COLO829 (cell line): Measurements from ENCODE around the gene PTPA.

Experiments used
- DNase-seq: peaks from one replicate; pipeline ENCODE4 v3.0.0; 2012; ENCODE audit warnings: low spot score

The PTPA gene

GRCh38 chr9:129138476-129139232 lies 27.4 kb downstream of the PTPA start:
- no peak for DNase-seq

GRCh38 chr9:129139233-129139992 lies 28.2 kb downstream of the PTPA start:
- DNase-seq: peak; percentile 86

- peak; percentile 99 for DNase-seq
Observed at GRCh38 chr9:129139993-129140396, 28.8 kb downstream of the PTPA start.

DNA sequence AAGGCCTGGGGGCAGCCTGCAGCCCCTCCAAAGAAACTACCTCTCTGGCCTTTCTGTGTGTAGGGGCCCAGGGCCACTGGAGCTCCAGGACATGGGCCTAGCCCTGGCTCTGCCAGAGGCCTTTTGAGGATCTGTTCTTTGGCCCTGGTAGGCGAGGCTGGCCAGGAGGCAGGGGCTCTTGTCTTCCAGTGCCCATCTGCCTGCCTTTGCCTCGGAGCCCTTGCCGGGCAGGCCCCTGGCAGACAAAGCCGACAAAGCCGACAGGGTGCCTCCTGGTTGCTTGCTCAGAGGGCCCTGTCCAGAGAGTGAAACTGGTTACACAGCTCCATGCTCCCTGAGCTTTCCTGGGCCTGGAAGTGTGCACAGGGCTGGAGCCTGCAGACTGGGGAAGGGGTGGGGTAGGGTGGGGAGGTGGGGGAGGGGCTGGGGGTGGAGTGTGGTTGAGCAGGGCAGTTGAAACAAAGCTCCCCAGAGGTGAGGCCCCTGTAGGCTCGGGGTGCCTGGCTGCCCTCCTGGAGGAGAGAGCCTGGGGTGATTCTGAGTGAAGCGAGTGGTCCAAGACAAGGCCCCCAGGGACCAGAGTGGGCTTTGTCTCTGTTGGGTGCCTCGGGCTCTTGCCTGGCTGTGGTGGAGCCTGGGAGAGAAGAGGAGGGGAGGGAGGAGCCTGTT lies 29.3 kb downstream of the PTPA start:
- peak; percentile 42 for DNase-seq

GRCh38 chr9:129141066-129142041 lies 30.1 kb downstream of the PTPA start:
- peak; percentile 82 for DNase-seq

DNA sequence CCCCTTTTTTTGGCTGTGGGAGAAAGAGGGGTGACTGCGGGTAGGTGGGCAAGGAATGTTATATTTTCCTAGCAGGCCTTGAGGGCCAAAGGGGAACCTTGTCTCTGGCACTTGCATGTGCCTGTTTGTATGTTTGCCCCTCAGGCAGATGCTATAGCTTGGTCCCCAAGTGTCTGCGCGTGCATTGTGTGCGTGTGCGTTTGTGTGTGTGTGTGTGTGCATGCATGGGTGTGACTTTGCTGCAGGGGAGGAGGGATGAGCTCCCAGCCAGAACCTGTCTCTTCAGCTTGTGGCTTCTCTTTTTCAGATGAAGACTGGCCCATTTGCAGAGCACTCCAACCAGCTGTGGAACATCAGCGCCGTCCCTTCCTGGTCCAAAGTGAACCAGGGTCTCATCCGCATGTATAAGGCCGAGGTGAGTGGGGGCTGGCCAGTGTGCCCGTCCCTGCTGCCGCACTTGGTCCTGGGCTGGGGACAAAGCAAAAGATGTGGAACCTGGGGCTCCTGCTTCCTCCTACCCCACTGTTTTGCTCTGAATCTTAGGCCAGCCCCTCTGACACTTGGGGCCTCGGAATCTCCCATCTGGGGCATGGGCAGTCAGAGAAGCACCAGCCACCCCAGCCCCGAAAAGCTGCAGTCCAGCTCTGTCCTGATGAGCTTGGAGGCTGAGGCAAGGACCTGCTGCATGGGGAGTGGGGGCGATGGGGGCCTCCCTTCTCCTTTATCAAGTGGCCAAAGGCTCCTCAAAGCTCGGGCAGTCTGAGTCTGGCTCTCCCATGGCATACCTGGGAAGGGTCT lies 31.1 kb downstream of the PTPA start:
- DNase-seq: no peak

- peak; percentile 98 for DNase-seq
Observed at GRCh38 chr9:129143031-129143927, 32.1 kb downstream of the PTPA start.

DNA sequence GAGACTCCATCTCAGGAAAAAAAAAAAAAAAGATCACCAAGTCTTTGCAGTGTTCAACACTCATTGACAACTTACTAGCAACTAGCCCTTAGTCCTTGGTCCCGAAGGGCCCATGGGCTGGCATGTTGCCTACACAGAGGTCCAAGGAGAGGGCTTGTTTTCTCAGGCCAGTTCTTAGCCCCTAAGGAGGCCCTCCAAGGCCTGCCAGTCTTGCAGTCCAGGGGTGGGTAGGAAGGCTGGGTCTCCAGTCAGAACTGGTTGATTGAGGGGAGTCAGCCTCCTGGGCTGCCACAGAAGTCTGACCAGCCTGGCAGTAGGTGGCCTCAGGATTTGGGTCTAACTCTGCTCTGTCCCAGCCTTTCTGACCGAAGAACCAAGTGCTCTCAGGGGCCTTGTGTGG lies 34.1 kb downstream of the PTPA start:
- no peak for DNase-seq

DNA sequence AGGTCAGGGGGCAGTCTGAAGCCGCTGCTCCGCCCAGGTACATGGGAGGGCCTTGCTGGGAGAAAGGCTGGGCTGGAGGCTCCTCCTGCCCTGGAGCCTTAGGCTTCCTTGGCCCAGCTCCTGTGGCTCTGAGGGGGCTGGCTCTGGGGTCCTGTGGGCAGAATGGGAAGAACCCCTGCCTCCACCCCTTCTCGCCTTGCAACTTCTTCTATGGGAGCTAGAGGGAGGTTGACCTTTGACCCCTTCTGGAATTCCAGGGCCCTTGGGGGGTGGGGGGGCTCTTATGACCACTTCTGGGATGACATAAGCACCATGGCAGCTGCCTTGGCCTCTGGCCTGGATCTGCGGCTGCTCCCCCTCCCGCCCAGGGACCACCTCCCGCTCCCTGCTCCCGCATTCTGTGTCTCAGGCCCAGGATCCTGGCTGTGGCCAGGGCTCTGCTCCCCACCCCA lies 34.7 kb downstream of the PTPA start:
- DNase-seq: no peak

GRCh38 chr9:129146441-129146941 lies 35.3 kb downstream of the PTPA start:
- no peak for DNase-seq

- DNase-seq: no peak
Observed at GRCh38 chr9:129148463-129149204, 37.4 kb downstream of the PTPA start.

DNA sequence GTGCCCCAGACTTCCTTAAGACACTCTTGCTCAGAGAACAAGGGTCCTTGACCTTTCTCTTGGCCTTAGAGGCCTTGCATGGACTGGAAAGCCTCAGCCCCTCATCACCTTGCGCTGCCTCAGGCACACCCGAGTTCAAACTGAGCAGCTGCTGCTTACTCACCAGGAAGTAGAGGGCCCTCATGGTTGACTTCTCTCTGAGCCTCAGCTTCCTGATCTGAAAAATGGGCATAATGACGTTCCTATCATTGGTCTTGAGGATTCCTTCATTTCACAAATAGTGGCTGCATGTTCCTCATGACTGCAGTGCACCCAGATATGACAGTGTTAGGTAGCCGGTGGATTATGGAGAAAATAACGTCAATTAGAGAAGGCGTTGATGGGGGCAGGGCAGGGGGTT lies 38.2 kb downstream of the PTPA start:
- DNase-seq: no peak

DNA sequence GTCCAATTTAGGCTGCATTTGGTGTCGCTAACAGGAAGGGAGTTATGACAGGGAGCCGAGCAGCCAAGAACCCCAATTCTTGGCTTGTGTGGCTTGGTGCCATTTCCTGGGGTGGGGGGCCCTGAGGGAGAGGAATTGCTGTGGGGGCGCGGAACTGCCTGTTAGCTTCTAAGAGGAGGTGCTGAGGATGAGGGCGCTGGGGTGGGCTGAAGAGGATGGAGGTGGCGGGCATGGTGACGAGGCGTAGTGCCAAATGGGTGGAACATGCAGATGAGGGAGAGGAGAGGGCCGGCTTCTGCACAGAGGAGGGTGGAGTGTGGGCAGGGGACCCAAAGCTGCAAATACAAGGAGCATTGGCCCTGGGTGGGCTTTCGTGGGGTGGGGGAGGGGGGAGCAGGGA lies 38.9 kb downstream of the PTPA start:
- DNase-seq: no peak

DNA sequence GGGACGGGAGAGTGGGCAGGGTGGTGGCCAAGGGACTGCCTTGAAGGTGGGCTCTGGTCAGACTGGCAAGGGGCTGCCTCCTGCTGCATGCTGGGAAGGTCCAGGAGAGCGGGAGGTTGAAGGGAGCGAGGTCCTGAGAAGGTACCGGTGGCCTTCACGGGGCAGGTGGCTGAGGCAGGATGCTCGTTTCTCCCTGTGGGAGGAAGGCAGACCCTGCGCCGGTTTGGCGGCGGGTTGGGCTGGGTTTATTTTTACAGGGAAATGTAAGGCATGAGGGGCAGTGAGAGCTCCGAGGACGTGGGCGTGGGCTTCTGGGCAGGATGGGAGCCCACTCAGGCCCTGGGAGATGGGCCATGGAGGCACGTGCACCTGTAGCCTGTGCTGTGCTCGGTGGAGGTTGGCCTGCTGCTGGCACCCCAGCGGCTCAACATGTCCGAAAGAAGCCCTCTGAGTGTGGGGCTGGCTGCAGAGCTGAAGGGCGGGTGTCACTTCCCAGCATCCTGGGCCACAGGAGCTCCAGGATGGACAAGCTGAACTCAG lies 39.5 kb downstream of the PTPA start:
- no peak for DNase-seq

DNA sequence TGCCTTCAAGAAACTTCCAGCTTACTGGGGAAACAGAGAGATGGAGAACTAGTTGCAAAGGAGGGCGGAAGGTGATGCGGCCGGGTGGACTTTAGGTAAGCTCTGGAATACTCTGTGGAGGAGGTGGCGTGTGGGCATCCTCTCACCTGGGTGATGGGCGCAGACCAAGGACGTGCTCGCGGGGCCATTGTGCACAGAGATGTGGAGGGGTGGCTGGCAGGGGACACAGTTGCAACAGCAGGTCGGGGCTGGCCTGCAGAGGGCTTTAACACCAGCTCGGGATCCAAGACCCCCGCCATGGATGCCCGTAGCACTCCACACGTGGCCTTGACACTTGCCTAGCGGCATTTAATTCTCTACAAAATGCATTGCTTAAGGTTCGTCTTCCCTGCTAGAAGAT lies 40.3 kb downstream of the PTPA start:
- no peak for DNase-seq

DNA sequence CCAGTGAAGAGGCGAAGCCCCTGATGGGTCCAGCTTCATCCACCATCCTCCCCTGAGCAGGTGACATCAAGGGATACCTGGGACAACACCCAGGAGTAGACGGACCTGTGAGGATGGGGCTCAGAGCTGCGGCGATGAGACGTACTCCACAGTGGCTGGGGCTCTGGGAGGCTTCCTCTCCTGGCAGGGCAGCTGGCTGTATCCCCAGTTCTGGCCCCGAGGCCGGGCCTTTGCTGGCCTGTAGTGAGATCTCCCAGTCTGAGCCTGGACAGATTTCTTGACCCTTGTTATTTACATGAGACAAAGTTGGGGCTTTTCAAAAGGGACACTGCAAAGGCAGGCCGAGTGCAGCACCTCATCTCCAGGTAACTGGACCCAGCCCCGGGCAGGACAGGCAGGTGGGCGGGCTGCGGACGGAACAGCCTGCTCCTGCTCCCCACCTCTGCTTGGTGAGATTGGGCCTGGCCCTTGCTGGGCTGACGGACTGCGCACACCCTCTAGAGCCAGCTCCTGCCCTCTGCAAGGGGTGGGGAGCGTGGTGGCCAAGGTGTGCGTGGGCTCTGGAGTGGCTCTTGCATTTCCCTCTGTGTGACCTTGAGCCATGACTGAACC lies 43.8 kb downstream of the PTPA start:
- no peak for DNase-seq

GRCh38 chr9:129156163-129156562 lies 44.9 kb downstream of the PTPA start:
- no peak for DNase-seq
